A673 (cell line): ENCODE measurements around the gene SMIM34.
"Not testable (repeated sequence)": the region's sequence is repeated elsewhere in the genome, so short reads cannot be mapped to it uniquely, and the experiment has no call there.

Experiments
- EZH2 ChIP-seq: fragments of 200-600 bp; sonication (generic); IDR thresholded peaks from 2 replicates; pipeline ENCODE4 v1.6.1; 2017; ENCODE audit warnings: borderline replicate concordance, low read depth, mild to moderate bottlenecking, mixed read lengths, antibody characterized with exemption, low read length; ENCODE audit not compliant: poor library complexity, severe bottlenecking
- TF ChIP-seq, protein P1 (sequence below): fragments of 300-800, 200-600 bp; sonication (generic); conservative IDR thresholded peaks from 2 replicates; pipeline ENCODE4 v1.5.1; 2017; ENCODE audit warnings: low read depth, mild to moderate bottlenecking, antibody characterized with exemption, low read length, moderate library complexity, mixed read lengths

- TF ChIP-seq, protein P1, sequence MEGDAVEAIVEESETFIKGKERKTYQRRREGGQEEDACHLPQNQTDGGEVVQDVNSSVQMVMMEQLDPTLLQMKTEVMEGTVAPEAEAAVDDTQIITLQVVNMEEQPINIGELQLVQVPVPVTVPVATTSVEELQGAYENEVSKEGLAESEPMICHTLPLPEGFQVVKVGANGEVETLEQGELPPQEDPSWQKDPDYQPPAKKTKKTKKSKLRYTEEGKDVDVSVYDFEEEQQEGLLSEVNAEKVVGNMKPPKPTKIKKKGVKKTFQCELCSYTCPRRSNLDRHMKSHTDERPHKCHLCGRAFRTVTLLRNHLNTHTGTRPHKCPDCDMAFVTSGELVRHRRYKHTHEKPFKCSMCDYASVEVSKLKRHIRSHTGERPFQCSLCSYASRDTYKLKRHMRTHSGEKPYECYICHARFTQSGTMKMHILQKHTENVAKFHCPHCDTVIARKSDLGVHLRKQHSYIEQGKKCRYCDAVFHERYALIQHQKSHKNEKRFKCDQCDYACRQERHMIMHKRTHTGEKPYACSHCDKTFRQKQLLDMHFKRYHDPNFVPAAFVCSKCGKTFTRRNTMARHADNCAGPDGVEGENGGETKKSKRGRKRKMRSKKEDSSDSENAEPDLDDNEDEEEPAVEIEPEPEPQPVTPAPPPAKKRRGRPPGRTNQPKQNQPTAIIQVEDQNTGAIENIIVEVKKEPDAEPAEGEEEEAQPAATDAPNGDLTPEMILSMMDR: not testable (repeated sequence)
- TF ChIP-seq EZH2: not testable (repeated sequence)
Measured at GRCh38 chr21:34456180-34456579, 32.4 kb upstream of the SMIM34 start.
